Progenitor cell of endocrine pancreas (in vitro differentiated cells): ENCODE results near the gene VEPH1. TPM values are rescaled to one million over a fixed set of nuclear protein-coding genes. Genes with fewer than 3 reads are reported as not detected.

Experiments
- DNase-seq: peaks from one replicate; pipeline ENCODE4 v3.0.0; 2021; ENCODE audit warnings: low spot score; ENCODE audit not compliant: unreplicated experiment
- H3K27ac Mint-ChIP-seq: 2 replicates; pipeline ENCODE4 v1.8.0; 2021; ENCODE audit warnings: mild to moderate bottlenecking, moderate library complexity, mixed read lengths
- H3K27me3 Mint-ChIP-seq: 2 replicates; pipeline ENCODE4 v1.8.0; 2021; ENCODE audit warnings: mixed read lengths
- H3K36me3 Mint-ChIP-seq: 2 replicates; pipeline ENCODE4 v1.8.0; 2022; ENCODE audit warnings: mixed read lengths; ENCODE audit not compliant: insufficient read depth
- H3K4me1 Mint-ChIP-seq: 2 replicates; pipeline ENCODE4 v1.8.0; 2021; ENCODE audit warnings: low read depth, mixed read lengths
- H3K4me3 Mint-ChIP-seq: 2 replicates; pipeline ENCODE4 v1.8.0; 2021; ENCODE audit warnings: low read depth, mild to moderate bottlenecking, moderate library complexity, mixed read lengths
- H3K9me3 Mint-ChIP-seq: 2 replicates; pipeline ENCODE4 v1.8.0; 2021; ENCODE audit warnings: low read depth, mixed read lengths
- total RNA-seq: library from RNA; stranded (reverse); gene quantifications from 2 replicates; pipeline ENCODE4 v1.2.1, GENCODE V29; 2021
- TF ChIP-seq, protein P1 (sequence below): fragments of 200-600 bp; sonication (generic); IDR thresholded peaks from one replicate; pipeline ENCODE4 v1.5.0; 2021; ENCODE audit warnings: antibody characterized with exemption, mild to moderate bottlenecking; ENCODE audit not compliant: unreplicated experiment

Gene VEPH1
- total RNA-seq, 1 donor from 2014 or later: 12.3 TPM

DNA sequence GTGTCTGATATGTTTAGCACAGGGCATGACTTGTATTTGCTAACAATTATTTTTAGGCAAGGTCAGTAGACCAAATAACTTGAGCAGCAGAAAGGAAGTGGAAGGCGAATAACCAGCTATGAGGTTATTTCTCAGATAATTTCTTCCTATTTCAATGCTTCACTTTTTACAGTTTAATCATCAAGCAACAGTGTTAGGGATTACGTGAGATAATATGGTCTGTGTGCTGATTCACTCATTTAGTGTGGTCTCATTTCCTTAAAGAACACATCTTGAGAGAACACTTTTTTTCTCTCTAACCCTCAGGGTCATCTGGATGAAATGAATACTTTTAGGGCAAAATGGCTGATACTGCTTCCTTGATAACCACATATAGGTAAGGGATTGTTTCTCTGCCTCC is 217.2 kb downstream of the VEPH1 start:
- H3K36me3 Mint-ChIP-seq: no peaks in the 10 kb centered on the region
- TF ChIP-seq, protein P1, sequence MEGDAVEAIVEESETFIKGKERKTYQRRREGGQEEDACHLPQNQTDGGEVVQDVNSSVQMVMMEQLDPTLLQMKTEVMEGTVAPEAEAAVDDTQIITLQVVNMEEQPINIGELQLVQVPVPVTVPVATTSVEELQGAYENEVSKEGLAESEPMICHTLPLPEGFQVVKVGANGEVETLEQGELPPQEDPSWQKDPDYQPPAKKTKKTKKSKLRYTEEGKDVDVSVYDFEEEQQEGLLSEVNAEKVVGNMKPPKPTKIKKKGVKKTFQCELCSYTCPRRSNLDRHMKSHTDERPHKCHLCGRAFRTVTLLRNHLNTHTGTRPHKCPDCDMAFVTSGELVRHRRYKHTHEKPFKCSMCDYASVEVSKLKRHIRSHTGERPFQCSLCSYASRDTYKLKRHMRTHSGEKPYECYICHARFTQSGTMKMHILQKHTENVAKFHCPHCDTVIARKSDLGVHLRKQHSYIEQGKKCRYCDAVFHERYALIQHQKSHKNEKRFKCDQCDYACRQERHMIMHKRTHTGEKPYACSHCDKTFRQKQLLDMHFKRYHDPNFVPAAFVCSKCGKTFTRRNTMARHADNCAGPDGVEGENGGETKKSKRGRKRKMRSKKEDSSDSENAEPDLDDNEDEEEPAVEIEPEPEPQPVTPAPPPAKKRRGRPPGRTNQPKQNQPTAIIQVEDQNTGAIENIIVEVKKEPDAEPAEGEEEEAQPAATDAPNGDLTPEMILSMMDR: no peak
- H3K4me3 Mint-ChIP-seq: no peak overlapping the region
- no peaks in the 10 kb centered on the region for H3K9me3 Mint-ChIP-seq
- no peak overlapping the region for H3K27ac Mint-ChIP-seq
- H3K27me3 Mint-ChIP-seq: no peaks in the 10 kb centered on the region
- no peaks in the 10 kb centered on the region for H3K4me1 Mint-ChIP-seq
- no peak for DNase-seq

DNA sequence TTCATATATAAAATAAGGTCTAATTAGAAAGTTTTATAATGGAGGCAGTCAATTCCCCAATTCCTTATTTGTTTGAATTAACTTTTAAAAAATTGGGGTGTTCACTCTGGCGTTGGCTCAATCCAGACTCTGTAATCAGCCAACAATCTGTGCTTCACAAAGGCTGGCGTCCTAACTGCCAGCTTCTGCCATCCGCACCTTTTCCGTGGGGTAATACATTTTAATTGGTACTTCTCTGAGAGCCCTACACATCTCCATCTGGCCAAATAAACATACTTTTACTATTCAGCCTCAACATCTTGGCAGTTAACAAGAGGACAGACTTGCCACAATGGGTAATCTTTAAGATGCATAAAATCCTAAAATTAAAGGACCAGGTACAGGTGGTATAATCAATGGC is 218.1 kb downstream of the VEPH1 start:
- Mint-ChIP-seq H3K36me3 (no peaks in the 10 kb centered on the region), H3K4me3 (no peak overlapping the region), H3K4me1 (no peaks in the 10 kb centered on the region), H3K9me3 (no peaks in the 10 kb centered on the region), H3K27ac (no peak overlapping the region), H3K27me3 (no peaks in the 10 kb centered on the region)
- no peak for DNase-seq
- TF ChIP-seq, protein P1: no peak

DNA sequence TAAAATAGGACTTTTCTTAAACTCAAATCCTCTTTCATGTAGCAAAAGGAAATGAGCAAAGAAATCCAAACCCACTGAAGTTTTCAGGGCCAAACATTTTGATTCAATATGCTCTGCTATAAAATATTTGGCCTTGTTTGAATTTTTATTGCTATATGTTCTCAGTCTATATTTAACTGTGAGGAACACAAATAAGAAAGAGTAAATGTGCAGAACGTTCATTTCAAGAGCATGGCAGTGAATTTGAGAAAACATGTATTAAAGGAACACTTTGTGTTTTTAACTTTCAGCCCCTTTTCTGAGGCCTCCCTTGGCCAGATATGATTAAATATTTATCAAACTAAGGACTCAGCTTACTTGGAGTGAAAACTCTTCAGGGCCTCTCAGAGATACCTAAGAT is 218.5 kb downstream of the VEPH1 start:
- no peak overlapping the region for H3K27ac Mint-ChIP-seq
- TF ChIP-seq, protein P1: no peak
- H3K9me3 Mint-ChIP-seq: no peaks in the 10 kb centered on the region
- H3K36me3 Mint-ChIP-seq: no peaks in the 10 kb centered on the region
- H3K4me1 Mint-ChIP-seq: no peaks in the 10 kb centered on the region
- no peak for DNase-seq
- H3K27me3 Mint-ChIP-seq: no peaks in the 10 kb centered on the region
- H3K4me3 Mint-ChIP-seq: no peak overlapping the region

DNA sequence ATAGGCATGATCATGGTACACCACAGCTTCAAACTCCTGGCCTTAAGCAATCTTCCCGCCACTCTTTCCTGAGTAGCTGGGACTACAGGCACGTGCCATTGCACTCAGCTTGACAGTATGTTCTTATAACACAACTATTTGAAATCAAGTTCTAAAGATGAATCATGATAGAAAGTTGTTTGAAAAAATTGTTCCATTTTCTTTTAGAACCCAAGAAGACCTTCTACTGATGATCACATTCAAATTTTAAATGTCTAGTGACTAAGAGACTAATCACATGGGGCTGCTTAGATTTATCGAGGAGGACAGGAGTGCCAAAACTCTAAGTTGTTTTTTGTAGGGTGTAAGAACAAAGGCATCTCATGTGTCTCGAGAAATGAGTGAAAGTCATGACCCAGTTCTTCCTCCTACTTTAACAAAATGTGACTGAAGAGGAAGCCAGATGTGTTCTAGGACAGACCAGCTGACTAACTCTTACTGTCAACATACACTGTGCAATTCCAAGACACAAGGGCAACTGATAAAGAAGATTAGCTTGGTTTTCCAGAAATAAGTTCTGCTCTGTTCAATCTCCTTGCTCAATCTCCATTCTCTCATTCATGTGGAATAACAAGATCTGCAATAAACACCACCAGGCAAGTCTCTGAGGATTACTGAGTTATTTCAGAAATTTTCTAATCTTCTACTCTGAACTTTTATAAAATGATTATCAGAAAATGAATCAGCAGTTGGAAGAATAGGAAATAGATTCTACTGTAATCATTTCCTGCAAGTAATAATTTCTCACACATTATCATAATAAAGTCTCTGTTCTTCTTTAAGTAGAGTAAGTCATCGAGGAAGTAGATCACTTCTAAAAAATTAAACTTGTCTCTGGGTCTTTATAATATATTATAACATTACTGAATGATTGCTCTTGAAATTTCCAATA is 220.7 kb downstream of the VEPH1 start:
- Mint-ChIP-seq H3K4me1 (no peaks in the 10 kb centered on the region), H3K27me3 (no peaks in the 10 kb centered on the region), H3K27ac (no peak overlapping the region), H3K36me3 (no peaks in the 10 kb centered on the region), H3K9me3 (no peaks in the 10 kb centered on the region), H3K4me3 (no peak overlapping the region)
- TF ChIP-seq, protein P1: no peak
- no peak for DNase-seq

DNA sequence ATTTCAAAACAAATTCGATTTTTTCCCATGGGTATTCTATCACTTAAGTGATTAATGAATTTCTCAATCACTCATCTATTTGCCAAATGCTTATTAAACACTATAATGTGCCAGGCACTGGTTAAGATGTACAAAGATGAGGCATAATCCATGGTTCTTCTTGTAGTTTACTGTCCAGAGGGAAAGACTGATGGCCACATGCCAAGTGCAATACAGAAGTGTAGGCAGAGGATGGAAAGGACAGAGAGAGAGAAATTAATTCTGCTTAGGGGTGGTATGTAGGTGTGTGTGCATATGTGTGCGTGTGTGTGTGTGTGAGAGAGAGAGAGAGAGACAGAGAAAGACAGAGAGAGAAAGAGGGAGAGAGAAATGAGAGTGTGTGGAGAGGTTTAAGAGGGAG is 222.4 kb downstream of the VEPH1 start:
- no peaks in the 10 kb centered on the region for H3K9me3 Mint-ChIP-seq
- H3K27ac Mint-ChIP-seq: no peak overlapping the region
- no peak overlapping the region for H3K4me3 Mint-ChIP-seq
- TF ChIP-seq, protein P1: no peak
- DNase-seq: no peak
- H3K4me1 Mint-ChIP-seq: no peaks in the 10 kb centered on the region
- no peaks in the 10 kb centered on the region for H3K27me3 Mint-ChIP-seq
- H3K36me3 Mint-ChIP-seq: no peaks in the 10 kb centered on the region
